ENCODE measurements around the gene CDY1.
"Not testable (repeated sequence)": the region's sequence is repeated elsewhere in the genome, so short reads cannot be mapped to it uniquely, and the experiment has no call there.

The CDY1 gene, protein sequence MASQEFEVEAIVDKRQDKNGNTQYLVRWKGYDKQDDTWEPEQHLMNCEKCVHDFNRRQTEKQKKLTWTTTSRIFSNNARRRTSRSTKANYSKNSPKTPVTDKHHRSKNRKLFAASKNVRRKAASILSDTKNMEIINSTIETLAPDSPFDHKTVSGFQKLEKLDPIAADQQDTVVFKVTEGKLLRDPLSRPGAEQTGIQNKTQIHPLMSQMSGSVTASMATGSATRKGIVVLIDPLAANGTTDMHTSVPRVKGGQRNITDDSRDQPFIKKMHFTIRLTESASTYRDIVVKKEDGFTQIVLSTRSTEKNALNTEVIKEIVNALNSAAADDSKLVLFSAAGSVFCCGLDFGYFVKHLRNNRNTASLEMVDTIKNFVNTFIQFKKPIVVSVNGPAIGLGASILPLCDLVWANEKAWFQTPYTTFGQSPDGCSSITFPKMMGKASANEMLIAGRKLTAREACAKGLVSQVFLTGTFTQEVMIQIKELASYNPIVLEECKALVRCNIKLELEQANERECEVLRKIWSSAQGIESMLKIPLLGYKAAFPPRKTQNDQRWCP

DNA sequence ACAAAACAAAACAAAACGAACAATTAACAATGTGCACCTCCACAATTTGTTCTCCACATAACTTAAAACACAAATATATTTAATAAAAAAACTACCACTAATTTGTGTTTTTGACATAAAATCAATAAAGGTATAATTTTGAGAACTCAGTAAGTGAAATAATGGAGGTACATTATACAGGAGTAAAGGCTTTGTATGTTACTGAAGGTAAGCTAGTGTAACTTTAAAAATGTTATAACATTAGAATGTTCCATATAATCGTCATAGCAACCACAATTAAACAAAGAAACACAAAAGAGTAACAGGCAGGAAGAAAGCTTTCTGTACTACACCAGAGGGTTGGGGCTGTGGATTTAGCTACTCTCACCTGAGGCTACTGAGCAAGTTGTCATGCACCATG is at the start of gene CDY1:
CDY1 (plus strand) TSS at position 301 of the 400 bp plus-strand sequence. CDS start 326 bp downstream, outside the sequence.
- DNase-seq: not testable (repeated sequence)

DNA sequence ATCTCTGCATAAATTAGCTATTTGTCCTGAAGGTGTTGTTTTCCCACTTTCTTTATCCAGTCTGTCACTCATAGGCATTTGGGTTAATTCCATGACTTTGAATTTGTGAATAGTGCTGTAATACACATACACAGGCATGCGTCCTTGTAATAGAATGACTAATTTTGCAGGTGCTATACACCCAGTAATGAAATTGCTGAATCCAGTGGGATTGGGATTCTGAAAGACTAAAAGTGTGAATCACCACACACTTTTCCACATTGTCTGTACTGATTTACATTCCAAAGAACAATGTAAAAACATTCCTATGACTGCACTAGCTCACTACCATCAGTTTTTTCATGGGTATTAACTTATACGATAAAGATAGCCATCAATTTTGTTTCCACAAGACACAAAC is 28.6 kb upstream of the CDY1 start:
- DNase-seq: not testable (repeated sequence)

DNA sequence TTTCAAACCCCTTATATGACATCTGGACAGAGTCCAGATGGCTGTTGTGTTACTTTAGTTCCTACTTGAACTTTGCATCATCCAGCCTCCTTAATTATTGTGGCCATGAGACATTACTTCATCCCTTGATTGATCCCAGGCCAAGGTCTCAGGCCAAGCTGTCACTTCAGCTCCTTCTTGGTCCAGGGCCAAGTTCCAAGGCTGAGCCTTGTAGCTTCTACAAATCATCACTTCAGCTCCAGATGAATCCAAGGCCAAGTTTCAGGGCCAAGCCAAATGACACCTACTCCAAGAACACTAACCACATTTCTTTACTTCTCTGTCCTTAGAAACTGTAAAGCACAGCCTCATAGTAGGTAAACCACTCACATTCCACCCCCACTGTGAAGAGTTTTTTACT is 1.7 kb upstream of the CDY1 start:
- not testable (repeated sequence) for DNase-seq

DNA sequence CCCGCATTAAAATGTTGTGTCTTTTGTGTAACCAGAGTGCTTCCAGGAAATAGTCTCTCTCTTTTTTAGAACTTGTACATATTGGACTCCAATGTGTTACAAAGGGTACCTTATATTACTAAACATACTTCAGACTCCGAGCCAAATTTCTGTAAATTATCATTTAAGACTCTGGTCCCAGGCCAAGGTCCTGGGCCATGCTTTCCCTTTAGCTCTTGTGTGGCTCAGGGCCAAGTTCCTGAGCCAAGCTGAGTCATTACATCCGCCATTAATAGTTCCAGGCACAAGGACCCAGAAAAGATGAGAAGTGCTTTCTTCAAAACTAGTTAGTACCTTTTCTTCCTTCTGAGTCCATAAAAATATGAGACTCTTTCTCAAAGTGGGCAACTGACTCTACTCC is 4.6 kb downstream of the CDY1 start:
- DNase-seq: not testable (repeated sequence)

DNA sequence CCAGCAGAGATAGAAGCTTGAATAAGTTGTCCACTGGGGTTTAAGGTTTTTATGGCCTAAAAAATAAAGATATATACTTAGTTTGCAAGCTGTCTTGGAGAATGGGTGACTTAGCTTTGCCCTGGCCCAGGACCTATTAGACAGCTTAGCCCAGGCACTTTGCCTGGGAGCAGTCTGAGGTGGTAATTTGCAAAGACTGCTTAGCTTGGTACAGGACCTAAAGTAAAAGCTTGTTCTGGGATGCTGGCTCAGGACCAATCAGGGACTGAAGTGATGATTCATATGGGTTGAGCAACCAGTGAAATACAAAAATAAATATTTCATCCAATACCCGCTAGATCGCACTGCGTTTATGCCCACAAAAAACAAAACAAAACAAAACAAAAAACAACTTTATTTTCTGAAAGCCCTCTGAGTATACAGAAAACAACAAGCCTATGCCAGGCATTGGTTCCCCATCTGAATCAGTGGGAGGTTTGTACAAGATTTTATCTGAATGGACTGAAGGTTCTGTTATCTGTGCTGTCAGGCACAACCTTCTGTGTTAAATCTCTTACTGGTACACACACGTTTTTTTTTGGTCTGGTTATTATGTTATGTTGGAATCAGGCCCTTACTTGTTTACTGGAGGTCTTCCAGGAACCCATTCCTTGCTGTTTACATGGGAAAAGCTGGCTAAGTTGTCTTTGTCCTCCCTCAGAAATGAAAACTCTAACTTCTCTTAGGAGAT is 8.6 kb downstream of the CDY1 start:
- not testable (repeated sequence) for DNase-seq

DNA sequence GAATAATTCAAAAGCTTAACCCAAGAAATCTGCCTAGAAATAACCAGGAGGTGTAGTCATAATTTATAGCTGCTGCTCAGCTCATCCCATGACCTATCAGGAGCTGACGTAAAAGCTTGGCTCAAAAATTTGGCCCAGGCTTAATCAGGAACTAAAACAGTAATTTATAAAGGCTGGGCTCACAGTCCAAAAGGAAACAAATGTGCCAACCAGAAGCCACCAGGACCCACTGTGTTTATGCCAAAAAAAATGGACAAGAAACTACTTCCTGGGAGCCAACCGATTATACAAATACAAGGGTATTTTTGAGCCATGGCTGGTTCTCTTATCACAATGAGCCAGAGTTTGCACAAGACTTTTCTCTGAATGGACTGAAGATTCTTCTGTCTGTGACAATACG is 17.9 kb downstream of the CDY1 start:
- not testable (repeated sequence) for DNase-seq

DNA sequence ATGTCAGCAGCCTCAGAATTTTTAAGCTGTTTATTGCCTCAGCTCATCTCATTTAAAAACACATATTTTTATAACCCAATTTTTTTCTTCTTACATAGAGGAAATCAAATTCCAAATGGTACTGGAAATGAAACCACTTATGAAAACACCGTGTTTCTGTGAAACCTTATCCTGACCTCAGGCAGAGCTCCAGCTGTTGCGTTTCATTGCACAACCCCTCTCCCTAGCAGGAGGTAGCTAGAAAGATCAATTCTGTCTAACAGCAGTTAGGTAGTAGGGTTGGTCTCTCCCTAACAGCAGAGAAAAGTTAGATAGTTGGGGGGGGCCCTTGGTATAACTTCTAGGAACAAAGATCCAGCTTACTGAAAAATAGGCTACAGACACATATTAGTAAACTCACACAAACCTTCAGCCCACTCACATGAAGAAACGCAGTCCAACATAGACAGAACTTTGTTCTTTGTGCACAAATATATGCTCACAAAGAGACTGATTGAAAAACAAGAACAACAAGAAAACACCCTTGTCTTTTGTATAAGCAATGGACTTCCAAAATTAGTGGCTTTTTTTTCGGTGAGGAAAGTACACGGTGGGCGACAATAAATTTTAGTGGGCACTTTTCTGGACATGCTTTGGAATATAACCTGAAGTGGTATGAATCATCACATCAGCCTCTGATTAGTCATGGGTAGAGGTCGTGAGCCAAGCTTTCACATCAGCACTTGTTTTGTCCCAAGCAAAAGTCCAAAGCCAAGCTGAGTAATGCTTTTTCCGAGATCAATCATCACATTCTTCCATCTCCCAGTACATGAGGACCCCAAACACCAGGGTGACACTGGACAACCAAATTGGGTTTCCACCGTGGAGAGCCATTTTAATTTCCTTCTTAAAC is 21.4 kb downstream of the CDY1 start:
- DNase-seq: not testable (repeated sequence)

Data from NCI-H187 (cell line).